ENCODE data around the gene FXYD2.
A peak's percentile ranks its signal among the peaks of the same experiment; 100 is the strongest.

The FXYD2 gene

DNA sequence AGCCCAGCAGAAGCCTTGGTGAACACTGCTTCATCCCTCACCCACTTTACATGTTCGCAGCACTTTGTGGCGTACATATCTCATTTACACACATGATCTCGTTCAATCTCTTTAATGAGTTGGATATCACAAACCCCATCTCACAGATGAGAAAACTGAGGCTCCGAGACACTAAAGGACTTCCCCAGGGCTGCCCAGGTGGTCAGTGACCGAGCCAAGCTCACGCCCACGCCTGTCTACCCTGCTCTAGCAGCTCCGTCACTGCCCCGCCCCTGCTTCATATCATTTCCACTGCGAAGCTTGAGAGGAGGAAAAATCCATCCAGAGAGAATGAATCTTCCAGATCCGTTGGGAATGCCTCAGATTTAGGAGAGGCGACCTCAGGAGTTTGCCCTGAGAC lies 15.8 kb downstream of the FXYD2 start:
- DNase-seq (ENCODE audit: low spot score in 2 of 2): no peak
- Mint-ChIP-seq H3K4me3 (peak overlapping the region; percentile 1), H3K36me3 (peaks cover 6% of the 10 kb centered on the region), H3K4me1 (peaks cover 55% of the 10 kb centered on the region), H3K27ac (peak overlapping the region; percentile 8), H3K9me3 (no peaks in the 10 kb centered on the region)
- no peak for ATAC-seq

DNA sequence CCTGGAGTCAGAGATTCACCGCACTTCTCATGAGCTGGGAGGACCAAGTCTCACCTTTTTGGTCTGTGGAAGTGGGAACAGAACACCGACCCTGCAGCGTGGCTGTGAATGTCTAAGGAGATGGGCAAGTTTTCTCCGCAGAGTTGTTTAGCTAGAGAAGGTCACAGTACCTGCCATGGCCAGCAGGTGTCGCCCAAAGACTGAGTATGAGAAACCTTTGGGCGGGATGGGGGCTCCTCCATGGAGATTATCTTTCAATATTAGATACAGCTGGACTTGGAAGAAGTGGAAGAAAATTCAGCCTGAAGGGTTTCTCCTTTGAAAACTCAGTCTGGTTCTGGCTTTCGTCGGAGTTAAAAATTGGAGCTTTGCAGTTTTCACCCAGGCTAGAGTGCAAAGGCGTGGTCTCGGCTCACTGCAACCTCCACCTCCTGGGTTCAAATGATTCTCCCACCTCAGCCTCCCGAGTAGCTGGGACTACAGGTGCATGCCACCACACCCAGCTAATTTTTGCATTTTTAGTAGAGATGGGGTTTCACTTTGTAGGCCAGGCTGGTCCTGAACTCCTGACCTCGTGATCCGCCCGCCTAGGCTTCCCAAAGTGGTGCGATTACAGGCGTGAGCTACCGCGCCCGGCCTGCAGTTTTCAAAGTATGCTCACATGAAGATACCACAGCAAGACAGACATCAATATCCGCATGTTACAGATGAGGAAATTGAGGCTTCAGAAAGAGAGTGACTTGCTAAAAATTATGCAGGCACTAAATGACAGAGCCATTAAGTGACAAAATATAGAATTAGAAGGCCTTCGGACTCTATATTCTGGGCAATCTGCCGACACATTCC lies 16.8 kb downstream of the FXYD2 start:
- DNase-seq (ENCODE audit: low spot score in 2 of 2): peak; percentile 75 to 87
- no peak overlapping the region for H3K27ac Mint-ChIP-seq
- H3K4me3 Mint-ChIP-seq: no peak overlapping the region
- H3K9me3 Mint-ChIP-seq: no peaks in the 10 kb centered on the region
- peaks cover 44% of the 10 kb centered on the region for H3K4me1 Mint-ChIP-seq
- ATAC-seq: peak; percentile 64
- no peaks in the 10 kb centered on the region for H3K36me3 Mint-ChIP-seq

DNA sequence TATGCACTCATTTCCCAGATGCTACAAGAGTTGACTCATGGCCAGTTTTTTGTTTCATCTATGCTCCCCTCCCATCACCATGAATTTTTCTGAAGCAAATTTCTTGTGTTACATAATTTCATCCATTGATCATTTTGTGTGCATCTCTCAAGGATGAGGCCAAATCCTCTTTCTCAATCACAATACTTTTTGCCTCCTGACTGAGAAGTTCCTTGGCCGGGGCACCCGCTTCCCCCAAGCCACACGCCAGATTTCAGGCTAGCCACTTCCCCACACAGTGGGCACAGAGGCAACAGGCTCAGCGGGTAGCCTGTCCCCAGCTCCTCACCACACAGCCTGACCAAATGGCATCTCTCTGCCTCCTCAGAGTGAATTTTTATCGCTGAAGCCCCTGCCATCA lies 17.7 kb downstream of the FXYD2 start:
- Mint-ChIP-seq H3K27ac (no peak overlapping the region), H3K9me3 (no peaks in the 10 kb centered on the region), H3K4me3 (no peak overlapping the region), H3K36me3 (no peaks in the 10 kb centered on the region), H3K4me1 (peaks cover 35% of the 10 kb centered on the region)
- ATAC-seq (no peak), DNase-seq (ENCODE audit: low spot score in 2 of 2) (no peak)

DNA sequence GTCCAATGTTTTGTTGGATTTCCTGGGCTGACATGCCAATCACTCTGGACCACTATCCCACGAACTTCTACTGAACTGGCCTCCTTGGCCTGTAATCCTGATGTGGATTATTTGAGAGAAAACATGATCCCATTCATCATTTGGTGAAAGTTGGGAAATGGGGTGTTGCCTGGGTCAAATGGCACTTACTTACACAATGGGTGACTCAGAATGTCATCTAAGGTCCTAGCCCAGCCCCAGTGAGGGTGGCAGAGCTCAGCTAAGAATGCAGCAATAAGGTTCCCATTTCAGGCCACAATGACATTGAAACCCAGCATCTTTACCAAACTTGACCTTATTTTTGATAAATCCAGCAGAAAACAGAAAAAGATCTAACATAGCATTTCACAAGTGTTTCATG lies 19.5 kb downstream of the FXYD2 start:
- no peak overlapping the region for H3K4me3 Mint-ChIP-seq
- H3K36me3 Mint-ChIP-seq: no peaks in the 10 kb centered on the region
- DNase-seq (ENCODE audit: low spot score in 2 of 2) (no peak), ATAC-seq (no peak)
- no peaks in the 10 kb centered on the region for H3K9me3 Mint-ChIP-seq
- peaks cover 17% of the 10 kb centered on the region for H3K4me1 Mint-ChIP-seq
- H3K27ac Mint-ChIP-seq: no peak overlapping the region

DNA sequence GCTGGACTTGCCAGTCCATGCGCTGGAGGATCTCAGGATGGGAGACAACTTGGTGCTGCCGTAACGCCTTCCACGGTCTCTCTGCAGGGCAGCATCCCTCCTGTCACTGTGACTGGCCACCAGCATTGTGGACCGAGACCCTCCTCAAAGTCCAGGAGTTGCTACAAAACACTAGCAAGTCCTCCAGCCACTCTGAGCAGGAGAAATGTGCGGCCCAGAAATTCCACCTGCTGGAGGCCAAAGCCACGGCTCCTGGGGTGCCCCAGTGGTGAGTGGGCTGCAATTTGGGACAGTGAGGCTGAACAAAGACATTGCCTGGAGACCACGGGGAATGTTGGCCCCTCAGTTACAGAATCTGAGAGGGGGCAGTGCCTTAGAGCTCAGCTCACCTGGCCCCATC lies 20.6 kb downstream of the FXYD2 start:
- no peaks in the 10 kb centered on the region for H3K36me3 Mint-ChIP-seq
- H3K27ac Mint-ChIP-seq: no peak overlapping the region
- H3K4me3 Mint-ChIP-seq: no peak overlapping the region
- H3K4me1 Mint-ChIP-seq: peaks cover 8% of the 10 kb centered on the region
- no peak for DNase-seq (ENCODE audit: low spot score in 2 of 2)
- no peaks in the 10 kb centered on the region for H3K9me3 Mint-ChIP-seq
- no peak for ATAC-seq

DNA sequence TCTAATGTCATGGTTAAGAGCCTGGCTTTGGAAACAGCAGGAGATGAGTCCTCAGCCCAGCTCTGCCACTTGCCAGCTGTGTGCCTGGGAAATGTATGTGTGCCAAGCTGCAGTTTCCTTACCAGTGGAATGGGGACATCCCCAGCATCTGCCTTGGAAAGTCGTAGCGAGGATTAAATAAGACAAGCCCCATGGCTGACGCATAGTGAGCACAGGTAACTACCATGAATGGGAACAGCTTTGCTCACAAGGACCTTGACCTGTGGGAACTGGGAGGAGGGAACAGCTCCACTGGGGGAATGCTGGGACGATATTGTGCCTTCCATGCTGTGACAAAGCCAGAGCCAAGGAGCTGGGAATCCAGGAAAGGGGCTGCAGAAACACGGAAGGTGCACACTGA lies 24.9 kb downstream of the FXYD2 start:
- Mint-ChIP-seq H3K4me3 (no peak overlapping the region), H3K4me1 (peaks cover 7% of the 10 kb centered on the region), H3K27ac (no peak overlapping the region), H3K36me3 (no peaks in the 10 kb centered on the region), H3K9me3 (no peaks in the 10 kb centered on the region)
- ATAC-seq (no peak), DNase-seq (ENCODE audit: low spot score in 2 of 2) (no peak)

DNA sequence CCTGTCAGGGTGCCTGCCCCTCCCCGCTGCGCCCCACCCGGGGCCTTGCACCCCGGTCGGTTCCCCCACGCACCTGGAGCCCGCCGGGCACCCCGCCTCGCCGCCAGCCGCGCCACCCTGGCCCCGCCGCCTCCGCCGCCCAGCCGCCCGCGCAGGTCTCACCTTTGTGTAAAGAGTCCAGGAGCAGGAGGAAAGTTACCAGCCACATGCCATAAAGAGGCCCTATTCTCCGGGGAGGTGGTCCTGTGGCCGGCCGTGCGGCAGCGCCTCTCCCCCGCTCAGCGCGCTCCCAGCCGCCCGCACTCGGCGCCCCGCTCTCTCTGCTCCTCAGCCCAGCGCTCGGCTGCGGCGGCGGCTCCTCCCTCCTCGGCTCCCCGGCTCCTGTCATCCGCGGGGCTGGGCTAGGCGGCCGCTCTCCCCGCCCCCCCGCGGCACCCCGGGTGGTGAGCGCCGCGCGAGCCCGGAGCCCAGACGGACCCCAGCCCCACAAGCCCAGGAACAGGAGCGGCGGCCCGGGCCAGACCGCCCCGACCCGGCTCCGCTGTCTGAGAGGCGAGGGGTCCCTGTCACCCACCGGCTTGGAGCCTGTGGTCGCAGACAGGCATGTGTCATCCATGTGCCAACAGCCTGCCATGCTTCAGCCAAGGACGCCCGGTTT lies 27.5 kb downstream of the FXYD2 start, which contains the start of gene DSCAML1:
DSCAML1 (minus strand) TSS at position 345 of the 658 bp plus-strand sequence; CDS start at position 208, 137 bp downstream.
- Mint-ChIP-seq H3K27ac (peak within 1 kb of the TSS; percentile 48), H3K9me3 (no peaks in the 10 kb centered on the region), H3K4me1 (peaks cover 7% of the 10 kb centered on the region), H3K4me3 (peak within 1 kb of the TSS; percentile 49), H3K36me3 (no peaks in the 10 kb centered on the region)
- ATAC-seq (peak; percentile 83), DNase-seq (ENCODE audit: low spot score in 2 of 2) (peak; percentile 33 to 55)

DNA sequence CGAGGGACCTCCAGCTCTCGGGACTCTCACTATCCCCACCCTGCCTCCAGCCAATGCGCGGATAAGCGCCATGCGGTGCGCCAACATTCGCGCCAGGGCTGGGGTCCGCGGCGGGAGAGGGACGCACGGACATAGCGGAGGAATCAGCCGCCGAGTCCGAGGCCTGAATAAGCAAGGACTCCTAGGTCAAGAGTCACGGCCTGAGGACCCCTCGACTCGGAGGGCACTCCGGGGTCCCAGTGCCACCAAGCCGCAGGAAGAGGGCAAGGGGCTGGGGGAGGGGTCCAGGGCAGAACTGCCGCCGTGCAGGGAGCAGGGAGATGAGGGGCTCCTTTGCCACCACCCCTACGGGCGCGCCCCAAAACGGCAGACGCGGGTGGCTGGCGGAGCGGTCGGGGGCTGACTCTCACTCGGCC lies 28.1 kb downstream of the FXYD2 start:
- H3K9me3 Mint-ChIP-seq: no peaks in the 10 kb centered on the region
- ATAC-seq: no peak
- peaks cover 7% of the 10 kb centered on the region for H3K4me1 Mint-ChIP-seq
- DNase-seq (ENCODE audit: low spot score in 2 of 2): no peak
- no peak overlapping the region for H3K27ac Mint-ChIP-seq
- peak overlapping the region; percentile 49 for H3K4me3 Mint-ChIP-seq
- H3K36me3 Mint-ChIP-seq: no peaks in the 10 kb centered on the region

DNA sequence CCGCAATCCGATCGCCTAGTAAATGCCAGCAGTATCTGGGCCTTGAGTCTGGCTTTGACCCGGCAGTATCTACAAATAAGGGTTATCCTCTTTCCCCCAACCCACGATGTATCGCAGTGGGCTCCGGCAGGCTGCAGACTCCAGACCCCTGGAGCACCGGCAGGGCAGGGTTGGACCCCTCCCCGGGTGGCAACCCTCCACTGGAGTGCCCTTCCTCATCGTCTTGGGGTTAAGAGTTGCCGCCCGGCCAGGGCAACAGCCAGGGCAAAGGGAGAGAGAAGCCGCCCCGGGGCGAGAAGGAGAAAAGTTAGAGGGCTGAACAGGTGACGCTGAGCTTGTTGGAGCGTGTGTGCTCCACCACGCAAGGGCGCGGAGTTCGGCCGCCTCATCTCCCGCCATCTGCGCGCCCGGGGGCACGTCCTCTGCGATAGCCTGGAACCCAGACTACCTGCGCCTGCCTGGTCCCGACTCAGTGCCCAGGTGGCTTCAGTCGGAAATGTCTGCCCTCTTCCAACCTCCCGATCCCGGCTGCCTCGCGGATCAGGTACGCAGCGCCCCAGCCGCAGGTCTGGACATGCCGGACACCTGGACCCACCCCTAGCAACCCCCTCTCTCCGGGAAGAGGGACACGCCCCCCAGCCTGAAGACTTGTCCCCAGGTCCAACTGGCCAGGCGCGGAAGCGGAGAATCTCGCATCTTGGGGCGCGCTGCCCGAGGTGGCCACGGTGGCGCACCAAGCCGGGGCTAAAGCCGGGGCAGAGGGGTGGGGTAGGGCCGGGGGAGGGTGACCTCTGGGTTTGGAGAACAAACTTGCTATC lies 28.7 kb downstream of the FXYD2 start:
- Mint-ChIP-seq H3K4me1 (peaks cover 7% of the 10 kb centered on the region), H3K9me3 (no peaks in the 10 kb centered on the region), H3K4me3 (peak overlapping the region; percentile 49), H3K27ac (no peak overlapping the region), H3K36me3 (no peaks in the 10 kb centered on the region)
- no peak for ATAC-seq
- DNase-seq (ENCODE audit: low spot score in 2 of 2): no peak

DNA sequence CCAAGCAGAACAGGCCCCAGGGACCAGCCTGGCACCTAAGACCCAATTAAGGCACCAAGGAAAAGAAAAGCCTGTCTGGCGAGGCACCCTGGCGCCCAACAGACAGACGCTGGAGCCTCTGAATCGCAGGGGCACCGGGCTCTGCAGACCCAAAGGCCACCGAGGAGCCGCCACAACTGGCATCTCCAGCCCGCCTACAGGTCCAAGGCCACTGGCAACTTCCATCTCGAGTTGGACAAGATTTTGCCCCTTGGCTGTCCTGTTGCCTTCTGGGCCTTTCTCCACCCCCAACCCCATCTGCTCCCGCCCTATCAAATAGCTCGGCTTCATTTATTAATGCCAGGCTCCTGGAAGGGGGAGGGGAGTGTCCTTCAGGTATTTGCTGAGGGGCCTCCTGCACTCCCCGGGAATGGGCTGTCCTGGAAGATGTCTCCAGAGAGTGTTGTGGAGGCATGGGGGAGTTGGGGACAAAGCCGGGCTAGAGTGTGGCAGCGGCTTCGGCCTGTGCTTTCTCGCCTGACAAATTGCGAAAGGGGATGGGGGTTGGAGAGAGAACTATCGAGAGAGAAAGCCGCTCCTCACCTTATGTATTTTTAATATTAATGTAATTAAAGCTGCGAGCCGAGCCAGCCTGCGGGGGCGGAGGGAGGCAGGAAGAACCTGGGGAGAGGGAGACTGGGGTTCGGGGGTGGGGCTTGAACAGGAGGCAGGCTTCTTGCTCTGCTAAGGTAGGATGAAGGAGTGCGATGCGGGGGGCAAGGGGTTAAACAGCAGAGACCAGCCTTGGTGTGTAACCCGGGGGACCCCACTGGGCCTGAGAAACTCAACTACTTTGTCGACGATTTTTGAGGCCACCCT lies 29.5 kb downstream of the FXYD2 start:
- ATAC-seq (no peak), DNase-seq (ENCODE audit: low spot score in 2 of 2) (no peak)
- no peak overlapping the region for H3K27ac Mint-ChIP-seq
- H3K36me3 Mint-ChIP-seq: no peaks in the 10 kb centered on the region
- peak overlapping the region; percentile 49 for H3K4me3 Mint-ChIP-seq
- H3K9me3 Mint-ChIP-seq: no peaks in the 10 kb centered on the region
- H3K4me1 Mint-ChIP-seq: peaks cover 7% of the 10 kb centered on the region

DNA sequence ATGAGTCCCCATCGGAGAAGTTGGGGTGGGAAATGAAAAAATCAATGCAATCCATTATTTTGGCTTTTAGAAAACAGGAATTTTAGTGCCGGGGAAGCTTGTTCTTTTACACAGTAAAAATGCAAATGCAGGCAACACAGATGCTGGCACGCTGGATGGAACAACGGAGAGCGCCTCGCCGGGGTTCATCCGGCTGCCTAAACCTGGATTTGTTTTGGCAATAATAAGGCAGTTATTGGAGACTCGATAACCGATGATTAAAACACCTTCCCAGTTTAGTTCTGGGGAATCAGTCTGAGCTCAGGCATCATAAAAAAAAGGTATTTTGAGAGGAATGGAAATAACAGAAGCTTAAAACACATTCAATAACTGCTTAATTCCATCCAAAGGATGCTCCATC lies 30.4 kb downstream of the FXYD2 start:
- H3K4me3 Mint-ChIP-seq: no peak overlapping the region

DNA sequence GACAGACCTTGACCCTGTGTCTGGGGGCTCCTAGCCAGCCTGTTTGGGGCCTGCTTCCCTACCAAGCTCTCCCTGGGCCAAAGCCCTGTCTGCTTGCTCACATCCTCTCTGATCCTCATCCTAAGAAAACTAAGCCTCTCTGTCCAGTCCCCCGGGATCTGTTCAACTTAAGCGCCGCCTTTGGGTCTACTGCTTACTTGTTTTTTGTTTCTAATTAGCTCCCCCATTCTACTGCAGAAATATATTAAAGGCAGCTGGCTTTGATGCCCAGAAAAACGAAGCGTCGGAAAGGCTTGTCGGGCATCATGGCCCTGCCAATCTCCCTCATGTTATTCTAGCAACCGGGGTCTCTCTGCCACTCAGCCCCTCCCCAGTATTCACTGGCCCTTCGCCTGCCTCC lies 31.0 kb downstream of the FXYD2 start:
- Mint-ChIP-seq H3K9me3 (no peaks in the 10 kb centered on the region), H3K36me3 (no peaks in the 10 kb centered on the region), H3K27ac (no peak overlapping the region), H3K4me1 (peaks cover 7% of the 10 kb centered on the region), H3K4me3 (no peak overlapping the region)
- ATAC-seq (no peak), DNase-seq (ENCODE audit: low spot score in 2 of 2) (no peak)

More for the DNA sequence above, 30.4 kb downstream of the FXYD2 start:
- Mint-ChIP-seq H3K36me3 (no peaks in the 10 kb centered on the region), H3K4me1 (peaks cover 7% of the 10 kb centered on the region), H3K27ac (no peak overlapping the region), H3K9me3 (no peaks in the 10 kb centered on the region)
- ATAC-seq (no peak), DNase-seq (ENCODE audit: low spot score in 2 of 2) (no peak)

DNA sequence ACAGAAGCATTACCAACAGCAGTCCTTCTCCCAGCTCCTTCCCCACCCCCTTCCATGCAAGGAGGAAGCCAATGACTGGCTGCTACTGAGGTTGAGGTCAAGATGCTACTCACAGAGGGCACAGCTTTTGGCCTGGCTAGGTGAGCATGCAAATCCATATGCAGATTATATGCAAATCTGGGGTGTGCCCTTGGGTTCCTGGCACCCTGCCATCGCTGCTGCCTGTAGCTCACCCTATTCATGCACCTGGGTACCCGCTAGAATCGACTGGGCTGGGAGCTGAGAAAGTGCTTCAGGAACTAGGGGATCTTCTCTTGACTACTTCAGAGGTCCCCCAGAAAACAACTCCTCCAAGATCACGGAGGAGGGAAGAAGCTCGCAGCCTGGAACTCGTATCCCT lies 31.6 kb downstream of the FXYD2 start:
- Mint-ChIP-seq H3K4me3 (no peak overlapping the region), H3K4me1 (peaks cover 7% of the 10 kb centered on the region), H3K36me3 (no peaks in the 10 kb centered on the region), H3K27ac (no peak overlapping the region), H3K9me3 (no peaks in the 10 kb centered on the region)
- ATAC-seq (no peak), DNase-seq (ENCODE audit: low spot score in 2 of 2) (no peak)

DNA sequence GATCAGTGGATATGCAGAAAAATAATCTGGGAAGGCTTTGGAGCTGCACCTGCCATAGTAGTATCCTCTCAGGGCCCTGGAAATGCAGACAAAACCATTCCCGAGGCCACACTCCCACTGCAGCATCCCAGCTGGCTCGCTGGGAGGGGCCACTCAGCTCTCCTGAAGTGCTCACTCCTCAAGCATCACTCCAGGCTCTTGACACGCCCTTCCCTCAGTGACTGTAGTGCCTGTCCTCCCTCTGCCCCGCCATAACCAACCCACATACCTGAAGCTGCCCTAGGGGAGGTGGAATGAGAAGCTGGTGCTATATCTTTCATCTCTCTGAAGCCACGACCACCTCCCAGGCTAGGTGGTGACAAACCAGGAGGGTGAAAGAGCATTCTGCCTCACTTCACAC lies 32.3 kb downstream of the FXYD2 start:
- Mint-ChIP-seq H3K9me3 (no peaks in the 10 kb centered on the region), H3K4me1 (no peaks in the 10 kb centered on the region), H3K36me3 (no peaks in the 10 kb centered on the region), H3K27ac (no peak overlapping the region), H3K4me3 (no peak overlapping the region)
- ATAC-seq (no peak), DNase-seq (ENCODE audit: low spot score in 2 of 2) (no peak)

DNA sequence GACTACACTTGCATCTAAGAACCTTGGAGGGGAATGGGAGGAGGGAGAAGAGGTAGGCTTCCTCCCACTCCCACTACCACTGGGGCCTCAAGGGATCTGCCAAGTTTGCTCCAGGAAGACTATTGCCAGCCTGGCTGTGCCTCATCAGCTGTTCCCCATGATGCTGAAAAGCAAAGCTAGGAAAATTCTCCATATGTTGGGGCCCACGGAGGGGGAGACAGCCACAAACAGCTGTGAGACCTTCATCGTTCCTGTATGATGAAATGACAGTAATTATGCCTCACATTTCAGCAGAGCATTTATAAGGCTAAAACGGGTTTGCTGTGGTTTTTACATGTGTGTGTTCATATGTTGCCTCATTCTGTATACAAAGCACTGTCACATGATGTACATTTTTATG lies 34.3 kb downstream of the FXYD2 start:
- Mint-ChIP-seq H3K4me1 (no peaks in the 10 kb centered on the region), H3K9me3 (no peaks in the 10 kb centered on the region), H3K36me3 (no peaks in the 10 kb centered on the region), H3K4me3 (no peak overlapping the region), H3K27ac (no peak overlapping the region)
- DNase-seq (ENCODE audit: low spot score in 2 of 2): no peak
- ATAC-seq: no peak
